ENCODE data around the gene PEX5L.

DNA sequence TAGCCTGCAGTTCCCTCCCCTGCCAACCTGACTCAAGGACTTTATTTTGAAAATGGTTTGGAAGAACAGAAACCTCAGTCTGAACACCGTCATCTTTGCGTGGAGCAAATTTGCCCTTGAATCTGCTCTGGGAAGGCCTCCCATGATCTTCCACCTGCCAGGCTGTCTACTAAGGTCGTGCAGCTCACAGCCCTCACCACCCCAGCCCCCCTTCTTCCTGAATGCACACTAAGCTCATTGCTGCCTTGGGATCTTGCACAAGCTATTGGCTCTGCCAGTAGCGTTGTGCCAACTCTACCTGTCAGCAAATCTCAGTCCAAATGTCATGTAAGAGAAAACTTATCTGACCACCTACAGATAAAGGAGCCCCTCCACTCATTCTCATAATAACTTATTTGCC is 242.4 kb downstream of the PEX5L start:
- TF ChIP-seq, protein P1, sequence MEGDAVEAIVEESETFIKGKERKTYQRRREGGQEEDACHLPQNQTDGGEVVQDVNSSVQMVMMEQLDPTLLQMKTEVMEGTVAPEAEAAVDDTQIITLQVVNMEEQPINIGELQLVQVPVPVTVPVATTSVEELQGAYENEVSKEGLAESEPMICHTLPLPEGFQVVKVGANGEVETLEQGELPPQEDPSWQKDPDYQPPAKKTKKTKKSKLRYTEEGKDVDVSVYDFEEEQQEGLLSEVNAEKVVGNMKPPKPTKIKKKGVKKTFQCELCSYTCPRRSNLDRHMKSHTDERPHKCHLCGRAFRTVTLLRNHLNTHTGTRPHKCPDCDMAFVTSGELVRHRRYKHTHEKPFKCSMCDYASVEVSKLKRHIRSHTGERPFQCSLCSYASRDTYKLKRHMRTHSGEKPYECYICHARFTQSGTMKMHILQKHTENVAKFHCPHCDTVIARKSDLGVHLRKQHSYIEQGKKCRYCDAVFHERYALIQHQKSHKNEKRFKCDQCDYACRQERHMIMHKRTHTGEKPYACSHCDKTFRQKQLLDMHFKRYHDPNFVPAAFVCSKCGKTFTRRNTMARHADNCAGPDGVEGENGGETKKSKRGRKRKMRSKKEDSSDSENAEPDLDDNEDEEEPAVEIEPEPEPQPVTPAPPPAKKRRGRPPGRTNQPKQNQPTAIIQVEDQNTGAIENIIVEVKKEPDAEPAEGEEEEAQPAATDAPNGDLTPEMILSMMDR (IDR thresholded peaks at IDR 0.05), result no peak
- no peak for TF ChIP-seq ZFX (IDR thresholded peaks at IDR 0.05; ENCODE audit: borderline replicate concordance)

Measured in 22Rv1 (cell line).